RKO (cell line): ENCODE data around the gene ALKBH2.
A peak's percentile ranks its signal among the peaks of the same experiment; 100 is the strongest.

Source experiments
- DNase-seq: peaks from one replicate; pipeline ENCODE4 v3.0.0-alpha.2; 2016; ENCODE audit warnings: low spot score

Gene ALKBH2

GRCh38 chr12:109093022-109093918 lies at the start of gene ALKBH2:
Gene ALKBH2, minus strand, starts transcription at chr12:109093472. Its CDS starts 686 bp downstream, at chr12:109092786.
- DNase-seq, result peak; percentile 93

DNA sequence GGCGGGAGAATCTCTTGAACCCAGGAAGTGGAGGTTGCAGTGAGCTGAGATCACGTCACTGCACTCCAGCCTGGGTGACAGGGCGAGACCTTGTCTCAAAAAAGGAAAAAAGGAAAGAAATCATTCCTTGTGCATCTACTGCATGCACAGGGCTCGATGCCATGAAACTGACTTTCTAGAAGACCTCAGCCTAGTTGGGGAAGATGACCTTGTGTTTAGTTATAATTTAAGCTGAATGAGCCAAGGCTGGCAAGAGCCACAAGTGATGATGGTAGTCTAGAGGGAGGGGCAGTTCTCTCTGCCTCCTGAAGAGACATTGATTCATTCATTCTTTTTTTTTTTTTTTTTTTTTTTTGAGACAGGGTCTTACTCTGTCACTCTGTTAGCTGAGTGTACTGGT lies 47.3 kb upstream of the ALKBH2 start:
- no peak for DNase-seq

DNA sequence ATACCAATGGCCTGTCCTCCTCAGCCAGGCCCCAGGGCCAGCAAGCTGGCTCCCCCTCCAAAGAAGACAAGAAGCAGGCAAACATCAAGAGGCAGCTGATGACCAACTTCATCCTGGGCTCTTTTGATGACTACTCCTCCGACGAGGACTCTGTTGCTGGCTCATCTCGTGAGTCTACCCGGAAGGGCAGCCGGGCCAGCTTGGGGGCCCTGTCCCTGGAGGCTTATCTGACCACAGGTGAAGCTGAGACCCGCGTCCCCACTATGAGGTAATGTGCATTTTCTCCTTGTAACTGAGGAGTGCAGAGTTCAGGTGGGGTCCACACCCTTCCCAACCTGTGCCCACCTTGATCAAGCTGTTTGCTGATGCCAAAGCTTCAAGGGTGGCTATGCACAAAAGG lies 46.5 kb upstream of the ALKBH2 start:
- DNase-seq, result no peak

DNA sequence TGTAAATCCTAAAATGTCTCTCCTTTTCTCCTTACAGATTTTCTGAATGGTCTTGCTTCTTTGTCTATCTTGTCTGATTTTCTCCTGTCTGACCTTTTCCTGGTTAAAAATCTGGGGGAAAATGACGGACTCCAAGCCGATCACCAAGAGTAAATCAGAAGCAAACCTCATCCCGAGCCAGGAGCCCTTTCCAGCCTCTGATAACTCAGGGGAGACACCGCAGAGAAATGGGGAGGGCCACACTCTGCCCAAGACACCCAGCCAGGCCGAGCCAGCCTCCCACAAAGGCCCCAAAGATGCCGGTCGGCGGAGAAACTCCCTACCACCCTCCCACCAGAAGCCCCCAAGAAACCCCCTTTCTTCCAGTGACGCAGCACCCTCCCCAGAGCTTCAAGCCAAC lies 46.1 kb upstream of the ALKBH2 start:
- DNase-seq, result no peak

DNA sequence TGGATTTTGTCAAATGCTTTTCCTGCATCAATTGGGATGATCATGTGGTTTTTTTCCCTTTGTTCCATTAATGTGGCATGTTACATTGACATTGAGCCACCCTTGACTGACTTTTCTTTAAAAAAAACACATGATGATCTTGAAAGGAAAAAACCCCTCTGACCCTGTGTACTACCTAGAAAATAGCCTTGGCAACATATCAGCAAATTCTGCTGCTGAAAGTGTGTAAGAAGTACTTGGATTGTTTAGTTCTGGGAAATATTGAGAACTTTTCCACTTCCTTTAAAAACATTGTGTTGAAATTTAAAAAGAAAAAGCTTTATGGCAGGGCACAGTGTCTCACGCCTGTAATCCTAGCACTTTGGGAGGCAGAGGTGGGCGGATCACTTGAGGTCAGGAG lies 43.8 kb upstream of the ALKBH2 start:
- no peak for DNase-seq

GRCh38 chr12:109134186-109134917 lies 41.1 kb upstream of the ALKBH2 start:
- DNase-seq, result peak; percentile 32

GRCh38 chr12:109131154-109132050 lies 38.1 kb upstream of the ALKBH2 start:
- peak; percentile 24 for DNase-seq

DNA sequence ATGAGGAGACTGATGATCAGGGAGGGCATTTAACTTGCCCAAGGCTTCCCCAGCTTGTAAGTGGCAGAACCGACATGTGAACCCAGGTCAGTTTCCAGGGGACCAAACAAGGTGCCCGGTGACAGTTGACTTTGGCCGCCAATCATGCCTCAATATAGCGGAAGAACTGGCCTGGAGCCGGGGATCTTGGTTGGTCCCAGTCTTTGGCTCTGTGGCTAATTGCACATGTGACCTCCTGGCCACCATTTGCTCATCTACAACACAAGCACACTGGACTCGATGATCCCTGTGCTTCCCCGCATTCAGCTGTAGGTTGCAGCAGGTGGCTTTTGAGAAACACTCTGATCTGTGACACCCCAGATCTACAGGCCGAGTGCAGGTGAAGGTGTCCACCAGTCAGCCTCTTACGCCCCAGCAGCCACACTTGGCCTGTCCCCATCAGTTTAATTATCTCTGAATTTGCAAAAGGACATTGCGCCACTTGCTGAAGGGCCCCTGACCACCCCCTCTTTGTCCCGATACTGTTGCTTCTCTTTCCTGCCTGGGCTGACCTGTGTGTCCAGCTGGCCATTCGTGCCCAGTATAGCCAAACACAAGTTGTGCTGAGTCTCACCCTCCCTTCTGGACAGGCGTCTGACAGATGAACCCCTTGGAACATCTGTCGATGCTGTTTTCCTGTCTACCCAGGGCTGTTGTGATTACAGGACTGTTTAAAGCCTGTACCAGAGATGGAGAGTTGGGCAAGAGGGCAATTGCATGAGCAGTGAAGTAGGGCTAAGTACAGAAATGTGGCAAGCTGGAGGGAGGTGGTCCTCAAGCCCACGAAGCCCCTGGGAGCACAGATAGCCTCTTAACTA lies 37.3 kb upstream of the ALKBH2 start:
- DNase-seq, result no peak

GRCh38 chr12:109127533-109128242 lies 34.4 kb upstream of the ALKBH2 start:
- DNase-seq, result no peak

GRCh38 chr12:109126784-109127183 lies 33.5 kb upstream of the ALKBH2 start:
- no peak for DNase-seq

- DNase-seq, result no peak
Observed at GRCh38 chr12:109125791-109126190, 32.5 kb upstream of the ALKBH2 start.

DNA sequence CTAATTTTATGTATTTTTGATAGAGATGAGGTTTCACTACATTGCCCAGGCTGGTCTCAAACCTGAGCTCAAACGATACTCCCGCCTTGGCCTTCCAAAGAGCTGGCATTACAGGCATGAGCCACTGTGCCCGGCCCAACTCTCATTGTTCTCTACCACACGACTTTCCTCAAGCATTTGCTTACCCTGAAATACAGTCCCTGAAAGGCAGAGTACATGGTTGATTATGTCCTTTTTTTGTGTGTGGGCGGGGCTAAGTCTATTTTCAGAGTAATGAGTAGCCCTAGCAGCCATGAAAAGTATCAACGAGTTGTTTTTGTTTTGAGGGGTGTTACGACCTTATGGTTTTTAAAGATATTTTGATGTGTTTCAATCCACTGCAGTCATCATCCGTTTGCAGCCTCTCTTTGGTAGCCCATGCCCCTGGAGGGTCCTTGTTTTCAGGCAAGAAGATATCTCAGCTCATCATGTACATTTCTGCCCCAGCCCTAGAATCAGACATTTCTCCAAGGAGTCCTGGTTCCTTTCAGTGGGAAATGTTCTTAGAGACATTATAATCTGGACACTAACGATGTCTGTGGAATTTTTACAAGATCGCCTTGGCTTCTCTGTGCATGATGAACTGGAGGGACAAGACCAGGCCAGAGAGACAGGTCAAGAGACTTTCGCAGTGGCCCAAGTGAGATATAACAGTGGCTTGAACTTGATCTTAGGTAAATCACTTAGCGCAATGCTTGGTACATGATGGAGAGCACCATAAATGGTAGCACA lies 31.8 kb upstream of the ALKBH2 start:
- no peak for DNase-seq

- DNase-seq, result no peak
Observed at GRCh38 chr12:109121346-109121880, 28.1 kb upstream of the ALKBH2 start.

DNA sequence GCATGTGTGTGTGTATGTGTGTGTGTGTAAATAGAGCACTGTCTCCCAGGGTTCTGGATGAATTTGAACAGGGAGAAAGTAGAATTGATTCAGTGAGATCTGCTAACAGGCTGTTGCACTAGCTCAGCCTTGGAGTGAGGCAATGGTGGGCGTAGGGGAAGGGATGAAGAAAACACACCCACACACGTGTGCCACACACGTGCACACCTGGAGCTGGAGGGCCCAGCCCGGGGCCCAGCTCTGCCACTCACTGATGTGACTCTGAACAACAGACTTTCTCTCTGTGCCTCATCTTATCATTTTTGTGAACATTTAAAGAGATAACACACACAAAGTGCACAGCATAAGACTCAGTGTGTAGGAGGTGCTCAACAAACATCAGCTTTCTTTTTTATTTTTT lies 27.3 kb upstream of the ALKBH2 start:
- DNase-seq, result no peak

DNA sequence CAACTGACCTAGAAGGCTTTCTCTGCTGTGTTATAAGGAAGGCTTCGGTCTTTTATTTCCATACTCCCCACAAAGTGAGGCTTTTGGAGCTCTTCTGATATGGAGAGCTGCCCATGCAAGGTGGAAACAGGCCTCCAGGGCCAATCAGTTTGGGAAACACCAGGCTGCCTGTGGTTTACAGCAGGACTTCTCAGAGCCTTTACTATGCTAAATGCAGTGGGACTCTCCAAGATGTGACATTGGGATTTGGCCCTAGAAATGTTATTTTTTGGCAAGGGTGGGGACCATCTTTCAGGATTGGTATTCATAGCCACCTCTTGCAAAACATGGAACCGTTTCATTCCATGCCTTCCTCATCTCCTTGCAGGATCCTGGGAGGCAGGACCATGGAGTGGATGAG lies 26.8 kb upstream of the ALKBH2 start:
- DNase-seq, result no peak

- no peak for DNase-seq
Observed at GRCh38 chr12:109116611-109116949, 23.3 kb upstream of the ALKBH2 start.

GRCh38 chr12:109115758-109116610 lies 22.7 kb upstream of the ALKBH2 start, which contains the start of gene ACACB:
Gene ACACB, plus strand, starts transcription at chr12:109116587. Its CDS starts 22,819 bp downstream, at chr12:109139406.
- no peak for DNase-seq

GRCh38 chr12:109115404-109115757 lies 22.1 kb upstream of the ALKBH2 start:
- DNase-seq, result no peak

DNA sequence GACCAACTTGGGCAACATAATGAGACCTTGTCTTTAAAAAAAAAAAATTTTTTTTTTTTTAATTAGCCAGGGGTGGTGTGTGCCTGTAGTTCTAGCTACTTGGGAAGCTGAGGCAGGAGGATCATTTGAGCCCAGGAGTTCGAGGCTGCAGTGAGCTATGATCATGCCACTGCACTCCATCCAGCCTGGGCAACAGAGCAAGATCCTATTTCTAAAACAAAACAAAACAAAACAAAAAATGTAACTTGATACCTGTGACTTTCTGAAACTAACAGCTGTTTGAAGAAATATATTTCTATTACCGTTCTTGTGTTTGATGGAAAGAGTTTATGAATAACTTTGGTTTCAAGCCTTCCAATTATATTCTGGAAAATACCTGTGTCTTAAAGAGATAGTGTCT lies 21.4 kb upstream of the ALKBH2 start:
- DNase-seq, result no peak
